ENCODE data around the gene PLEKHA7. TPM values are rescaled to one million over a fixed set of nuclear protein-coding genes. Genes with fewer than 3 reads are reported as not detected.

The PLEKHA7 gene
- total RNA-seq, 1 experiment from 2014 or later = 7.2 TPM

- Histone ChIP-seq H4K20me1 (ENCODE audit: insufficient read depth) (no peaks in the 10 kb centered on the region), H3K9me3 (ENCODE audit: control insufficient read depth in 1 of 2, insufficient read depth in 1 of 2, low read depth in 1 of 2, low read length in 2 of 2) (no peaks in the 10 kb centered on the region), H2AFZ (ENCODE audit: low read depth, low read length, poor library complexity, severe bottlenecking) (no peak overlapping the region), H3K36me3 (ENCODE audit: control insufficient read depth in 1 of 2, insufficient read depth in 2 of 2, low read length in 2 of 2) (no peaks in the 10 kb centered on the region), H3K9me2 (ENCODE audit: insufficient read depth) (no peaks in the 10 kb centered on the region), H3K4me1 (ENCODE audit: control insufficient read depth in 1 of 2, insufficient read depth in 2 of 2, low read length in 2 of 2) (no peaks in the 10 kb centered on the region), H3K4me2 (ENCODE audit: low read length) (no peak overlapping the region), H3K9ac (ENCODE audit: low read length) (no peak overlapping the region), H3K27ac (ENCODE audit: low read depth, low read length) (no peak overlapping the region), H3K27me3 (ENCODE audit: insufficient read depth, low read length) (no peaks in the 10 kb centered on the region), H3K4me3 (replicated peaks in 1 of 2; ENCODE audit: low read depth in 1 of 2, low read length in 2 of 2) (no peak overlapping the region), H3K79me2 (ENCODE audit: insufficient read depth, low read length) (no peaks in the 10 kb centered on the region)
- no peak for DNase-seq (ENCODE audit: low read depth, low spot score)
- ChIA-PET CTCF (no interaction called here), POLR2A (interaction anchor here (0.6 kb wide), 1 partner anchor 86 kb away, joined by 5 read pairs; no protein-coding TSS in a partner anchor), RAD21 (ENCODE audit: low non-redundant PET in 1 of 2, low total read pairs in 2 of 2, uncharacterized antibody in 2 of 2, unreplicated experiment in 2 of 2) (no interaction called here)
- BruUV-seq (replicated peaks) = no TSS peak
- no peak for TF ChIP-seq ATF3 (IDR thresholded peaks at IDR 0.05)
- no peak for TF ChIP-seq MAX (IDR thresholded peaks at IDR 0.05)
- TF ChIP-seq TCF7L2 (IDR thresholded peaks at IDR 0.05; ENCODE audit: borderline replicate concordance, extremely low read depth, insufficient read depth, insufficient read length) = no peak
- no peak for TF ChIP-seq ELF1 (IDR thresholded peaks at IDR 0.05; ENCODE audit: borderline replicate concordance, low read depth)
- TF ChIP-seq RAD21 (IDR thresholded peaks at IDR 0.05; ENCODE audit: low read depth) = no peak
- no peak for TF ChIP-seq CBX3 (IDR thresholded peaks at IDR 0.05; ENCODE audit: low read depth)
- no peak for TF ChIP-seq SRF (IDR thresholded peaks at IDR 0.05; ENCODE audit: low read depth)
- no peak for TF ChIP-seq EGR1 (IDR thresholded peaks at IDR 0.05; ENCODE audit: low read depth)
- TF ChIP-seq ZNF274 (IDR thresholded peaks at IDR 0.05; ENCODE audit: low read depth, low read length) = no peak
- ATAC-seq = no peak
- intact Hi-C loops (cut with micrococcal nuclease) = no loop called here
Measured at GRCh38 chr11:16841481-16841880, 172.7 kb downstream of the PLEKHA7 start.

- Histone ChIP-seq H3K9me2 (ENCODE audit: insufficient read depth) (no peaks in the 10 kb centered on the region), H3K4me1 (ENCODE audit: control insufficient read depth in 1 of 2, insufficient read depth in 2 of 2, low read length in 2 of 2) (no peaks in the 10 kb centered on the region), H3K27me3 (ENCODE audit: insufficient read depth, low read length) (no peaks in the 10 kb centered on the region), H2AFZ (ENCODE audit: low read depth, low read length, poor library complexity, severe bottlenecking) (no peak overlapping the region), H3K4me3 (replicated peaks in 1 of 2; ENCODE audit: low read depth in 1 of 2, low read length in 2 of 2) (no peak overlapping the region), H3K36me3 (ENCODE audit: control insufficient read depth in 1 of 2, insufficient read depth in 2 of 2, low read length in 2 of 2) (no peaks in the 10 kb centered on the region), H3K9ac (ENCODE audit: low read length) (no peak overlapping the region), H3K27ac (ENCODE audit: low read depth, low read length) (no peak overlapping the region), H4K20me1 (ENCODE audit: insufficient read depth) (no peaks in the 10 kb centered on the region), H3K9me3 (ENCODE audit: control insufficient read depth in 1 of 2, insufficient read depth in 1 of 2, low read depth in 1 of 2, low read length in 2 of 2) (no peaks in the 10 kb centered on the region), H3K4me2 (ENCODE audit: low read length) (no peak overlapping the region), H3K79me2 (ENCODE audit: insufficient read depth, low read length) (no peaks in the 10 kb centered on the region)
- RAD21 ChIA-PET (ENCODE audit: low non-redundant PET in 1 of 2, low total read pairs in 2 of 2, uncharacterized antibody in 2 of 2, unreplicated experiment in 2 of 2) = no interaction called here
- BruUV-seq (replicated peaks) = no TSS peak
- no peak for DNase-seq (ENCODE audit: low read depth, low spot score)
- POLR2A ChIA-PET = no interaction called here
- intact Hi-C loops (cut with micrococcal nuclease) = no loop called here
- CTCF ChIA-PET = no interaction called here
- no peak for TF ChIP-seq POLR2A (IDR thresholded peaks at IDR 0.05; ENCODE audit: borderline replicate concordance, extremely low read depth, insufficient read depth, insufficient read length)
- no peak for TF ChIP-seq CEBPB (IDR thresholded peaks at IDR 0.05; ENCODE audit: low read depth)
- no peak for TF ChIP-seq REST (IDR thresholded peaks at IDR 0.05; ENCODE audit: low read depth)
- TF ChIP-seq SRF (IDR thresholded peaks at IDR 0.05; ENCODE audit: low read depth) = no peak
- no peak for TF ChIP-seq CBX3 (IDR thresholded peaks at IDR 0.05; ENCODE audit: low read depth)
- TF ChIP-seq EZH2 (IDR thresholded peaks at IDR 0.05) = no peak
- no peak for TF ChIP-seq EZH2phosphoT487 (IDR thresholded peaks at IDR 0.05; ENCODE audit: borderline replicate concordance)
- no peak for TF ChIP-seq FOSL1 (IDR thresholded peaks at IDR 0.05; ENCODE audit: low read depth)
- TF ChIP-seq ZFX (IDR thresholded peaks at IDR 0.05) = no peak
- no peak for TF ChIP-seq JUND (IDR thresholded peaks at IDR 0.05)
- no peak for TF ChIP-seq TCF7L2 (IDR thresholded peaks at IDR 0.05; ENCODE audit: borderline replicate concordance, extremely low read depth, insufficient read depth, insufficient read length)
- no peak for ATAC-seq
Measured at GRCh38 chr11:16840951-16841350, 173.3 kb downstream of the PLEKHA7 start.
